ENCODE measurements around the gene ANO5. TPM values are rescaled to one million over a fixed set of nuclear protein-coding genes. Genes with fewer than 3 reads are reported as not detected.

ANO5 gene
- total and polyA plus RNA-seq, 2 of the 8 experiments (the other 6 are each of a cell fraction or from before 2014, with no cell fraction given): 2.6 to 5.0 TPM

DNA sequence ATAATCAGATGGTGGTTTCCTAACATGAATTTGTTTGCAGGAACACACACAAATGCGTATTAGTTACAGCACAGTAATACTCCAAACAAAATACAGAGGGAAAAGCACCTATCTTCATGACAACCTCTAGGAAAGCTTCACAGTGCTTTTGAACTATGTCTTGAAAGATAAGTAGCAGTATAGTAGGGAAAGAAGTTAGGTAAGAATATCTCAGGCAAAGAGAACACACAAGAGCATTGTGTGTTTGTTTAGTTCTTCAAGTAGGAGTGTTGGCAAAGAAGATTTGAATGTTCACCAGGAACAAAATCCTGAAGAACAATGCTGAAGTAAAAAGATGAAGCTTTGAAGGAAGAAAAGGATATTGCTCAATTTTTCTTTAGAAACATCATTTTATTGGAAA is 54.1 kb downstream of the ANO5 start (continued):
- TF ChIP-seq EP300 (IDR thresholded peaks at IDR 0.05; ENCODE audit: borderline replicate concordance in 1 of 2, low read depth in 2 of 2, low read length in 2 of 2) (no peak), CREB1 (IDR thresholded peaks at IDR 0.05) (no peak)

Data from H1 (cell line).